Keratinocyte (primary cell): ENCODE results near the gene H3-3A. TPM values are rescaled to one million over a fixed set of nuclear protein-coding genes. Genes with fewer than 3 reads are reported as not detected.
A peak's percentile ranks its signal among the peaks of the same experiment; 100 is the strongest.

ENCODE experiments used
- DNase-seq: peaks from one replicate; pipeline ENCODE4 v3.0.0-alpha.2; 2011; ENCODE audit warnings: low read depth, missing footprints, low spot score
- FAIRE-seq: peaks from 2 replicates; lab custom pipeline; 2011; peaks lifted over from hg19 to GRCh38; lab: Jason Lieb, UNC
- H2AFZ ChIP-seq: 2 replicates; pipeline ENCODE4 v1.6.0; 2012; ENCODE audit warnings: low read length, control low read depth, inconsistent platforms; ENCODE audit not compliant: control insufficient read depth
- H3K27ac ChIP-seq: 2 replicates; pipeline ENCODE4 v1.5.1; 2011; ENCODE audit warnings: low read length; ENCODE audit not compliant: control insufficient read depth, insufficient read depth
- H3K27me3 ChIP-seq: 3 replicates; pipeline ENCODE4 v1.6.0; 2011; ENCODE audit warnings: low read length; ENCODE audit not compliant: control insufficient read depth, insufficient read depth; ENCODE audit errors: extremely low read depth
- H3K36me3 ChIP-seq, 2 experiments: 2 replicates in 1 of 2; 3 replicates in 1 of 2; pipeline ENCODE4 v1.5.1; 2011; ENCODE audit warnings: low read length in 2 of 2, mild to moderate bottlenecking in 1 of 2; ENCODE audit not compliant: control insufficient read depth in 2 of 2, insufficient read depth in 2 of 2; ENCODE audit errors: extremely low read depth in 1 of 2
- H3K4me1 ChIP-seq: 3 replicates; pipeline ENCODE4 v1.5.1; 2011; ENCODE audit warnings: low read length; ENCODE audit not compliant: control insufficient read depth, insufficient read depth; ENCODE audit errors: extremely low read depth
- H3K4me2 ChIP-seq: 3 replicates; pipeline ENCODE4 v1.6.0; 2011; ENCODE audit warnings: low read depth, low read length; ENCODE audit not compliant: control insufficient read depth, insufficient read depth; ENCODE audit errors: extremely low read depth
- H3K4me3 ChIP-seq, 3 experiments: fragments of 200-600 bp in 1 of 3; sonication (generic) in 1 of 3; 2 replicates in 2 of 3; 3 replicates in 1 of 3; pipeline ENCODE4 v1.5.1; 2011 to 2016; ENCODE audit warnings: low read length in 3 of 3, mild to moderate bottlenecking in 3 of 3, control low read depth in 2 of 3, inconsistent platforms in 1 of 3, low read depth in 1 of 3, mixed read lengths in 1 of 3, mixed run types in 1 of 3, moderate library complexity in 1 of 3; ENCODE audit not compliant: control insufficient read depth in 2 of 3, insufficient read depth in 2 of 3; ENCODE audit errors: extremely low read depth in 1 of 3
- H3K79me2 ChIP-seq: 2 replicates; pipeline ENCODE4 v1.6.0; 2012; ENCODE audit warnings: low read length; ENCODE audit not compliant: control insufficient read depth, insufficient read depth
- H3K9ac ChIP-seq: 3 replicates; pipeline ENCODE4 v1.6.0; 2011; ENCODE audit warnings: low read length; ENCODE audit not compliant: control insufficient read depth, insufficient read depth; ENCODE audit errors: extremely low read depth
- H3K9me1 ChIP-seq: 3 replicates; pipeline ENCODE4 v1.6.0; 2011; ENCODE audit warnings: low read length; ENCODE audit not compliant: control insufficient read depth, insufficient read depth; ENCODE audit errors: extremely low read depth
- H3K9me3 ChIP-seq: 2 replicates; pipeline ENCODE4 v1.5.1; 2012; ENCODE audit warnings: low read depth, low read length; ENCODE audit not compliant: control insufficient read depth
- H4K20me1 ChIP-seq: 3 replicates; pipeline ENCODE4 v1.6.0; 2011; ENCODE audit warnings: low read length; ENCODE audit not compliant: control insufficient read depth, insufficient read depth; ENCODE audit errors: extremely low read depth
- CTCF ChIP-seq, 3 experiments: IDR thresholded peaks in 1 of 3; conservative IDR thresholded peaks in 1 of 3; optimal IDR thresholded peaks in 1 of 3; 2 replicates in 2 of 3; 3 replicates in 1 of 3; pipeline versions ENCODE3 to v1.5.1; 2011; ENCODE audit warnings: low read length in 3 of 3, mild to moderate bottlenecking in 3 of 3, moderate library complexity in 2 of 3, control low read depth in 1 of 3, inconsistent platforms in 1 of 3; ENCODE audit not compliant: insufficient read depth in 2 of 3; ENCODE audit errors: extremely low read depth in 1 of 3
- EZH2 ChIP-seq: IDR thresholded peaks from one replicate; pipeline ENCODE4 v1.6.1; 2012; ENCODE audit warnings: inconsistent platforms, mild to moderate bottlenecking, low read length, moderate library complexity
- dilution Hi-C: fragments of 300-500 bp; cut with MboI; formaldehyde crosslinking; loops from one replicate; pipeline ENCODE4 v1.7.0; 2020; ENCODE audit warnings: low sequenced_read_pairs; ENCODE audit not compliant: extremely low pct_ligation_motif_present
- polyA plus RNA-seq, 5 experiments: library from polyadenylated mRNA; depleted of rRNA in 3 of 5; stranded (reverse) in 3 of 5; stranded (forward) in 1 of 5; unstranded in 1 of 5; fragments of >200 nt; gene quantifications; 1 replicate in 1 of 5; 2 replicates in 3 of 5; 3 replicates in 1 of 5; pipeline versions ENCODE4 v1.2.1 to v1.2.3, GENCODE V29; 2011 to 2012; ENCODE audit warnings: missing spikeins in 2 of 5, low read depth in 1 of 5, low replicate concordance in 1 of 5

Gene H3-3A
- polyA plus RNA-seq, 1 donor (not counting 4 experiments of a cell fraction or from before 2014, with no cell fraction given) = 291 TPM

- DNase-seq (no peak), FAIRE-seq (peak; percentile 29)
- Histone ChIP-seq H3K4me3 (peak overlapping the region; percentile 49 to 92 (median 90)), H4K20me1 (no peaks in the 10 kb centered on the region), H3K9ac (no peak overlapping the region), H3K4me2 (peak overlapping the region; percentile 64), H3K9me1 (no peaks in the 10 kb centered on the region), H3K36me3 (peaks cover 12 to 25% of the 10 kb centered on the region in 2 experiments), H3K27ac (peak overlapping the region; percentile 10), H3K9me3 (no peaks in the 10 kb centered on the region), H3K27me3 (no peaks in the 10 kb centered on the region), H2AFZ (no peak overlapping the region), H3K4me1 (peaks cover 20% of the 10 kb centered on the region), H3K79me2 (peaks cover 59% of the 10 kb centered on the region)
- TF ChIP-seq CTCF (optimal IDR thresholded peaks at IDR 0.05 in 1 of 3, IDR thresholded peaks at IDR 0.05 in 1 of 3, conservative IDR thresholded peaks at IDR 0.05 in 1 of 3; ENCODE audit: extremely low read depth in 1 of 3, insufficient read depth in 2 of 3, low read length in 3 of 3) (peak; percentile 47 to 65 (median 61)), EZH2 (no peak)
- dilution Hi-C loops = no loop called here
Measured at GRCh38 chr1:226064816-226065248, 2.3 kb downstream of the H3-3A start.

DNA sequence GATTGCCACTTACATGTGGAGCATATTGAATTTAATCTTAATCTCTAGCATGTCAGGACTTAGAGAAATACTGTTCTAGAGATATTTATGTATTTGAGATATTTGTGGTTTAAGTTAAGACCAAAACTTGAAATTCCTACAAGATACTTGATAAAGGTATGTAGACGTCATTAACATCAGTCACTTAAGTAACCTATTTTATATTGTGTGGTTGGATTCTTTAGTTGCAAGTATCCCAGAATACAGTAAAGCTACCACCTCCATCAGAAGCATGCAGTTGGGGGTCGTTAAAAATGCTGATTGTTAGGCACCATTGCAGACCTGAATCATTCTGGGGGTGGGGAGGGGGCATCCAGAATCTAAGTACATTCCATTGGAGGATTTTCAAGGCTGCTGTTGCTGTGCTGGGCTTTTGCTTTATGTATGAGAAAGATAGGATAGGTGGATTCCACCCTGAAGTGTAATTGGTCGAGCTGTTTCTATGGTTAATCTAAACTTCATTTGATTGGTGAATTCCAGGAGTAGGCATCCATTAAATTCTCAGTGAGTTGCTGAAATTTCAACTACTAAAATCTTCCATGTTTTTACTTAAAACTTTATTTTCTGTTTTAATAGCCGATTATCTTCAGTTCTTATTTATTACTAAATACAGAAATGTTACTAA lies 4.0 kb downstream of the H3-3A start:
- no peak for FAIRE-seq
- H4K20me1 ChIP-seq = no peaks in the 10 kb centered on the region
- no peak for DNase-seq

More for the DNA sequence above, 4.0 kb downstream of the H3-3A start:
- TF ChIP-seq CTCF (optimal IDR thresholded peaks at IDR 0.05 in 1 of 3, IDR thresholded peaks at IDR 0.05 in 1 of 3, conservative IDR thresholded peaks at IDR 0.05 in 1 of 3; ENCODE audit: extremely low read depth in 1 of 3, insufficient read depth in 2 of 3, low read length in 3 of 3) (no peak), EZH2 (no peak)
- dilution Hi-C loops = no loop called here
- Histone ChIP-seq H3K79me2 (peaks cover 63% of the 10 kb centered on the region), H3K27ac (no peak overlapping the region), H3K9ac (no peak overlapping the region), H3K36me3 (peaks cover 12 to 28% of the 10 kb centered on the region in 2 experiments), H3K4me2 (no peak overlapping the region), H3K27me3 (no peaks in the 10 kb centered on the region), H2AFZ (no peak overlapping the region), H3K9me1 (no peaks in the 10 kb centered on the region), H3K4me1 (peaks cover 16% of the 10 kb centered on the region), H3K9me3 (no peaks in the 10 kb centered on the region), H3K4me3 (no peak overlapping the region)
